ENCODE data around the gene ARSG. TPM values are rescaled to one million over a fixed set of nuclear protein-coding genes. Genes with fewer than 3 reads are reported as not detected.

Gene ARSG
- total RNA-seq, 2 donors from 2014 or later = 24.2 to 24.6 TPM

DNA sequence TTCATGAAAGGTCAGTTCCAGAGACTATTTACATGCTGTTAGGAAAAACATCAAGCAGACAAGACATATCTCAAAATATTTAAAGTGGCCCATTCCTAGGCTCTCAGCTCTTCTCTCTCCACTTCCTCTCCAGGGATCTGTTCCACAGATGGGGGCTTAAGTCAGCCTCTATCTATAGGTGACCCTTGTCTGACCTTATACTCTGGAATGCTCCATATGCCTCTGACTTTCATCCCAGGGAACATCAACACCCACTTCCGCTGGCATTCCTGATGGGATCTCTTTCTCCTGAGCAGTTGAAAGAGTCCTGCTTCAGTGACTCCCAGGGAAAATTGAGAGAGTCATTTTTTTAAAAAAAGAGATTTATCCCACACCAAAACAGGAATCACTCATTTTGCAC is 177.5 kb downstream of the ARSG start:
- H3K27ac Mint-ChIP-seq = no peak overlapping the region
- H3K4me3 Mint-ChIP-seq = no peak overlapping the region
- H3K4me1 Mint-ChIP-seq (ENCODE audit: low read depth) = peaks cover 8% of the 10 kb centered on the region
- DNase-seq (no peak), ATAC-seq (replicated peaks in 1 of 2) (no peak)
- no peaks in the 10 kb centered on the region for H3K9me3 Mint-ChIP-seq
- H3K36me3 Mint-ChIP-seq (ENCODE audit: insufficient read depth in 2 of 2) = no peaks in the 10 kb centered on the region
- peaks cover 23% of the 10 kb centered on the region for H3K27me3 Mint-ChIP-seq (ENCODE audit: low read depth)

Other genes with a start within 250 kb of the ARSG start
- gene AMZ2, start 43.5 kb upstream of the ARSG start, total RNA-seq = 100 to 1,000 TPM; 185 to 224 TPM
- 1 to 10 TPM; 5.9 to 8.7 TPM for gene SLC16A6, start 368 bp upstream of the ARSG start, total RNA-seq
- gene WIPI1, start 166.0 kb downstream of the ARSG start, total RNA-seq = 10 to 100 TPM; 61.0 to 85.8 TPM
- gene PRKAR1A, start 220.9 kb downstream of the ARSG start, total RNA-seq = 100 to 1,000 TPM; 245 to 252 TPM